MM.1S (cell line): ENCODE data around the gene CTRB2.
"Not testable (repeated sequence)": the region's sequence is repeated elsewhere in the genome, so short reads cannot be mapped to it uniquely, and the experiment has no call there.

Experiments
- DNase-seq: peaks from one replicate; pipeline ENCODE4 v3.0.0-alpha.2; 2015
- H2AFZ ChIP-seq: fragments of 300-600 bp; sonication (generic); 2 replicates; pipeline ENCODE4 v1.6.0; 2016; ENCODE audit warnings: antibody characterized with exemption, low read length
- H3F3A ChIP-seq: fragments of 300-600 bp; sonication (generic); 2 replicates; pipeline ENCODE4 v1.6.1; 2016; ENCODE audit warnings: mild to moderate bottlenecking, antibody characterized with exemption, low read length, moderate library complexity, mixed read lengths; ENCODE audit not compliant: insufficient read depth
- H3K27ac ChIP-seq: fragments of 300-600 bp; sonication (generic); 2 replicates; pipeline ENCODE4 v1.5.1; 2016; ENCODE audit warnings: mild to moderate bottlenecking, low read length
- H3K27me3 ChIP-seq: fragments of 300-600 bp; sonication (generic); replicated peaks from 2 replicates; pipeline ENCODE4 v1.6.0; 2016; ENCODE audit warnings: low read length; ENCODE audit not compliant: insufficient read depth
- H3K36me3 ChIP-seq: fragments of 300-600 bp; sonication (generic); replicated peaks from 2 replicates; pipeline ENCODE4 v1.6.1; 2016; ENCODE audit warnings: mild to moderate bottlenecking, low read length, mixed read lengths; ENCODE audit not compliant: insufficient read depth
- H3K4me1 ChIP-seq: fragments of 300-600 bp; sonication (generic); 2 replicates; pipeline ENCODE4 v1.6.1; 2016; ENCODE audit warnings: low read length, mixed read lengths
- H3K4me2 ChIP-seq: fragments of 300-600 bp; sonication (generic); 2 replicates; pipeline ENCODE4 v1.6.0; 2016; ENCODE audit warnings: low read depth, low read length
- H3K4me3 ChIP-seq: fragments of 300-600 bp; sonication (generic); 2 replicates; pipeline ENCODE4 v1.5.1; 2016; ENCODE audit warnings: low read length, mixed read lengths
- H3K79me2 ChIP-seq: fragments of 300-600 bp; sonication (generic); 2 replicates; pipeline ENCODE4 v1.6.1; 2016; ENCODE audit warnings: mixed run types, low read length, mixed read lengths
- H3K9ac ChIP-seq: fragments of 300-600 bp; sonication (generic); 2 replicates; pipeline ENCODE4 v1.6.1; 2016; ENCODE audit warnings: low read length, mixed read lengths
- H3K9me2 ChIP-seq: fragments of 300-600 bp; sonication (generic); replicated peaks from 2 replicates; pipeline ENCODE4 v1.6.1; 2016; ENCODE audit warnings: mild to moderate bottlenecking, low read length, mixed read lengths; ENCODE audit not compliant: insufficient read depth
- H3K9me3 ChIP-seq: fragments of 300-600 bp; sonication (generic); replicated peaks from 2 replicates; pipeline ENCODE4 v1.6.1; 2016; ENCODE audit warnings: mild to moderate bottlenecking, low read length, mixed read lengths; ENCODE audit not compliant: insufficient read depth
- H4K20me1 ChIP-seq: fragments of 300-600 bp; sonication (generic); 2 replicates; pipeline ENCODE4 v1.6.1; 2016; ENCODE audit warnings: mild to moderate bottlenecking, low read length, moderate library complexity, mixed read lengths; ENCODE audit not compliant: insufficient read depth
- EZH2 ChIP-seq: fragments of 300-600 bp; sonication (generic); optimal IDR thresholded peaks from 2 replicates; pipeline ENCODE3; 2017; ENCODE audit warnings: low read depth, mild to moderate bottlenecking, antibody characterized with exemption, low read length, mixed read lengths
- EZH2phosphoT487 ChIP-seq: fragments of 300-600 bp; sonication (generic); IDR thresholded peaks from 2 replicates; pipeline ENCODE4 v1.6.1; 2018; ENCODE audit warnings: antibody characterized with exemption, low read length
- TF ChIP-seq, protein P1 (sequence below): fragments of 300-600 bp; sonication (generic); IDR thresholded peaks from 2 replicates; pipeline ENCODE4 v1.5.1; 2016; ENCODE audit warnings: antibody characterized with exemption, low read length, mixed read lengths

The CTRB2 gene

GRCh38 chr16:75243667-75244224 is 36.8 kb upstream of the CTRB2 start:
- no peaks in the 10 kb centered on the region for H4K20me1 ChIP-seq
- no peaks in the 10 kb centered on the region for H3K9me3 ChIP-seq
- DNase-seq: no peak
- H3F3A ChIP-seq: no peaks in the 10 kb centered on the region
- no peaks in the 10 kb centered on the region for H3K79me2 ChIP-seq
- no peaks in the 10 kb centered on the region for H3K36me3 ChIP-seq
- no peak overlapping the region for H3K9ac ChIP-seq
- H3K4me1 ChIP-seq: no peaks in the 10 kb centered on the region
- H3K4me3 ChIP-seq: no peak overlapping the region
- H3K27me3 ChIP-seq: no peaks in the 10 kb centered on the region
- TF ChIP-seq, protein P1, sequence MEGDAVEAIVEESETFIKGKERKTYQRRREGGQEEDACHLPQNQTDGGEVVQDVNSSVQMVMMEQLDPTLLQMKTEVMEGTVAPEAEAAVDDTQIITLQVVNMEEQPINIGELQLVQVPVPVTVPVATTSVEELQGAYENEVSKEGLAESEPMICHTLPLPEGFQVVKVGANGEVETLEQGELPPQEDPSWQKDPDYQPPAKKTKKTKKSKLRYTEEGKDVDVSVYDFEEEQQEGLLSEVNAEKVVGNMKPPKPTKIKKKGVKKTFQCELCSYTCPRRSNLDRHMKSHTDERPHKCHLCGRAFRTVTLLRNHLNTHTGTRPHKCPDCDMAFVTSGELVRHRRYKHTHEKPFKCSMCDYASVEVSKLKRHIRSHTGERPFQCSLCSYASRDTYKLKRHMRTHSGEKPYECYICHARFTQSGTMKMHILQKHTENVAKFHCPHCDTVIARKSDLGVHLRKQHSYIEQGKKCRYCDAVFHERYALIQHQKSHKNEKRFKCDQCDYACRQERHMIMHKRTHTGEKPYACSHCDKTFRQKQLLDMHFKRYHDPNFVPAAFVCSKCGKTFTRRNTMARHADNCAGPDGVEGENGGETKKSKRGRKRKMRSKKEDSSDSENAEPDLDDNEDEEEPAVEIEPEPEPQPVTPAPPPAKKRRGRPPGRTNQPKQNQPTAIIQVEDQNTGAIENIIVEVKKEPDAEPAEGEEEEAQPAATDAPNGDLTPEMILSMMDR: no peak
- TF ChIP-seq EZH2phosphoT487 (no peak), EZH2 (no peak)
- H3K4me2 ChIP-seq: no peak overlapping the region
- no peak overlapping the region for H2AFZ ChIP-seq
- H3K9me2 ChIP-seq: no peaks in the 10 kb centered on the region
- no peak overlapping the region for H3K27ac ChIP-seq

- H3K79me2 ChIP-seq, H3K9ac ChIP-seq, H3K4me2 ChIP-seq, H4K20me1 ChIP-seq, H3K27ac ChIP-seq, DNase-seq, H3K36me3 ChIP-seq, H3K4me3 ChIP-seq, H3F3A ChIP-seq, H3K9me2 ChIP-seq, H3K27me3 ChIP-seq, H2AFZ ChIP-seq, H3K9me3 ChIP-seq, H3K4me1 ChIP-seq: not testable (repeated sequence)
These were observed 35.6 kb upstream of the CTRB2 start for GRCh38 chr16:75242436-75243078.

- Histone ChIP-seq H3K4me3 (no peak overlapping the region), H3K9ac (no peak overlapping the region), H4K20me1 (no peaks in the 10 kb centered on the region), H3K9me3 (no peaks in the 10 kb centered on the region), H3K27me3 (no peaks in the 10 kb centered on the region), H3K4me2 (no peak overlapping the region), H3K4me1 (no peaks in the 10 kb centered on the region), H2AFZ (no peak overlapping the region), H3K79me2 (no peaks in the 10 kb centered on the region), H3K9me2 (no peaks in the 10 kb centered on the region), H3K36me3 (no peaks in the 10 kb centered on the region), H3K27ac (no peak overlapping the region), H3F3A (no peaks in the 10 kb centered on the region)
- no peak for DNase-seq
- TF ChIP-seq EZH2 (no peak), EZH2phosphoT487 (no peak)
- TF ChIP-seq, protein P1: no peak
These were observed 35.0 kb upstream of the CTRB2 start for GRCh38 chr16:75241955-75242354.

DNA sequence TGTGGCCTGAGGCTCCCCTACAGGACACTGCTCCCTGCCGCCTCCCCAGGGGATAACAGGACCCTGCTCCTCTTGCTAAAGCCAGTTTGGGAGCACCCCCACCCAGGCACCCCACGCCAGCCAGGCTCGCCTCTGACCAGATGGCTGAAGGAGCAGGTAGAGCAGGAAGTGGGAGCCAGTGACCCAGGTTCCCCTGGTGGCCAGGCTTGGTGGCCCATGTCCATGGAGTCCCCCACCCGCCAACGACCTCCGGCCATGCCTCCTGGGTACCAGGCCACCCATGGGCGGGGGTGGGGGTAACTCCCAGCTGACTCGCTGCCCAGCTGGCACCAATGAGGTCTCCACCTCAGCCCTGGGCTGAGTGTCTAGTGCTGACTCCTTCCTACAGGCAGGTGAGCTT is 34.5 kb upstream of the CTRB2 start:
- Histone ChIP-seq H3F3A (no peaks in the 10 kb centered on the region), H3K9ac (no peak overlapping the region), H3K4me2 (no peak overlapping the region), H3K27me3 (no peaks in the 10 kb centered on the region), H3K4me3 (no peak overlapping the region), H3K79me2 (no peaks in the 10 kb centered on the region), H3K9me2 (no peaks in the 10 kb centered on the region), H4K20me1 (no peaks in the 10 kb centered on the region), H2AFZ (no peak overlapping the region), H3K9me3 (no peaks in the 10 kb centered on the region), H3K4me1 (no peaks in the 10 kb centered on the region), H3K27ac (no peak overlapping the region), H3K36me3 (no peaks in the 10 kb centered on the region)
- TF ChIP-seq EZH2phosphoT487 (no peak), EZH2 (no peak)
- TF ChIP-seq, protein P1: no peak
- DNase-seq: no peak

GRCh38 chr16:75240633-75241032 is 33.7 kb upstream of the CTRB2 start:
- H3K79me2 ChIP-seq, DNase-seq: not testable (repeated sequence)

More at GRCh38 chr16:75240633-75241032, 33.7 kb upstream of the CTRB2 start:
- not testable (repeated sequence) for H3F3A ChIP-seq, H3K27ac ChIP-seq, H3K9me3 ChIP-seq, H3K36me3 ChIP-seq, H2AFZ ChIP-seq, H3K27me3 ChIP-seq, H3K4me1 ChIP-seq, H3K9ac ChIP-seq, H3K4me3 ChIP-seq, H3K4me2 ChIP-seq, H3K9me2 ChIP-seq, H4K20me1 ChIP-seq
